Astrocyte of the cerebellum (primary cell): ENCODE measurements around the gene HIP1.

Experiments
- DNase-seq: peaks from one replicate; pipeline ENCODE4 v3.0.0-alpha.2; 2011; ENCODE audit warnings: low read depth
- H3K4me3 ChIP-seq: 2 replicates; pipeline ENCODE4 v1.5.1; 2011; ENCODE audit warnings: mild to moderate bottlenecking, low read depth, low read length, moderate library complexity
- in situ Hi-C: cut with HindIII; loops from 2 replicates; pipeline ENCODE4 v1.10.0; 2017; ENCODE audit warnings: low sequenced_read_pairs
- TF ChIP-seq, protein P1 (sequence below): IDR thresholded peaks from 2 replicates; pipeline ENCODE4 v1.5.1; 2012; ENCODE audit warnings: low read length, low read depth, moderate library complexity, mild to moderate bottlenecking; ENCODE audit errors: missing control alignments

The HIP1 gene

DNA sequence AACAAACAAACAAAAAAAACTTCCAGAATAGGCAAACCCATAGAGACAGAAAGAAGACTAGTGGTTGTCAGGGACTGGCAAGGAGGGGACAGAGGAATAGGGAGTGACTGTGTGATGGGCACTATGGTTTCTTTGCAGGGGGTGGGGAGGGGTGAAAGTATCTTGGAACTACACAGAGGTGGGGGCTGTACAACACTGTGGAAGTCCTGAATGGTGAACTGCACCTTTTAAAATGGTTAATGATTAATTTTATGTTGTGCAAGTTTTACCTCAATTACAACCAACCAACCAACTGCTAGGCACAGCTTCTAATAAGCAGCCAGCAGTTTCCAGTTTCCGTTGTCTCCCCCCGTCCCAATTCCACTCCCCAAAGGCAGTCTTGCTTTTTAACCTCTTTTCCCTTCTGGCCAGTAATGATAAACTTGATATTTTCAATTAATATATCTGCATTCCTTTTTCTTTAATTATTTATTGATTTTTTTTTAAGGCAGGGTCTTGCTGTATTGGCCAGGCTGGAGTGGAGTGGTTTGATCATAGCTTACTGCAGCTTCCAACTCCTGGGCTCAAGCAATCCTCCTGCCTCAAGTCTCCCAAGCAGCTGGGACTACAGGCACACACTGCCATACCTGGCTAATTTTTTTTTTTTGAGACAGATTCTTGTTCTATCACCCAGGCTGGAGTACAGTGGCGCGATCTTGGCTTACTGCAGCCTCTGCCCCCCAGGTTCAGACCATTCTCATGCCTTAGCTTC, 46.8 kb downstream of the HIP1 start:
- TF ChIP-seq, protein P1, sequence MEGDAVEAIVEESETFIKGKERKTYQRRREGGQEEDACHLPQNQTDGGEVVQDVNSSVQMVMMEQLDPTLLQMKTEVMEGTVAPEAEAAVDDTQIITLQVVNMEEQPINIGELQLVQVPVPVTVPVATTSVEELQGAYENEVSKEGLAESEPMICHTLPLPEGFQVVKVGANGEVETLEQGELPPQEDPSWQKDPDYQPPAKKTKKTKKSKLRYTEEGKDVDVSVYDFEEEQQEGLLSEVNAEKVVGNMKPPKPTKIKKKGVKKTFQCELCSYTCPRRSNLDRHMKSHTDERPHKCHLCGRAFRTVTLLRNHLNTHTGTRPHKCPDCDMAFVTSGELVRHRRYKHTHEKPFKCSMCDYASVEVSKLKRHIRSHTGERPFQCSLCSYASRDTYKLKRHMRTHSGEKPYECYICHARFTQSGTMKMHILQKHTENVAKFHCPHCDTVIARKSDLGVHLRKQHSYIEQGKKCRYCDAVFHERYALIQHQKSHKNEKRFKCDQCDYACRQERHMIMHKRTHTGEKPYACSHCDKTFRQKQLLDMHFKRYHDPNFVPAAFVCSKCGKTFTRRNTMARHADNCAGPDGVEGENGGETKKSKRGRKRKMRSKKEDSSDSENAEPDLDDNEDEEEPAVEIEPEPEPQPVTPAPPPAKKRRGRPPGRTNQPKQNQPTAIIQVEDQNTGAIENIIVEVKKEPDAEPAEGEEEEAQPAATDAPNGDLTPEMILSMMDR = no peak
- no peak for DNase-seq
- no peak overlapping the region for H3K4me3 ChIP-seq
- in situ Hi-C loops = no loop called here

DNA sequence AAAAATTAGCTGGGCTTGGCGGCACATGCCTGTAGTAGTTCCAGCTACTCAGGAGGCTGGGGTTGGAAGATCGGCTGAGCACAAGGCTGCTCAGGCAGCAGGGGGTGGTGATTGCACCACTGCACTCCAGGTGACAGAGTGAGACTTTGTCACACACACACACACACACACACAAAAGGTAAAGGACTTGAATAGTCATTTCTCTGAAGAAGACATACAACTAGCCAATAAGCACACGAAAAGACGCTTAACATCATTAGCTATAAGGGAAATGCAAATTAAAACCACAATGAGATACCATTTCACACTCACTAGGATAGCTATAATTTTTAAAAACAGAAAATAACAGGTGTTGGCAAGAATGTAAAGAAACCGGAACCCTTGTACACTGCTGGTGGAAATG, 48.6 kb downstream of the HIP1 start:
- in situ Hi-C loops = no loop called here
- no peak for DNase-seq
- no peak overlapping the region for H3K4me3 ChIP-seq
- TF ChIP-seq, protein P1 = no peak

DNA sequence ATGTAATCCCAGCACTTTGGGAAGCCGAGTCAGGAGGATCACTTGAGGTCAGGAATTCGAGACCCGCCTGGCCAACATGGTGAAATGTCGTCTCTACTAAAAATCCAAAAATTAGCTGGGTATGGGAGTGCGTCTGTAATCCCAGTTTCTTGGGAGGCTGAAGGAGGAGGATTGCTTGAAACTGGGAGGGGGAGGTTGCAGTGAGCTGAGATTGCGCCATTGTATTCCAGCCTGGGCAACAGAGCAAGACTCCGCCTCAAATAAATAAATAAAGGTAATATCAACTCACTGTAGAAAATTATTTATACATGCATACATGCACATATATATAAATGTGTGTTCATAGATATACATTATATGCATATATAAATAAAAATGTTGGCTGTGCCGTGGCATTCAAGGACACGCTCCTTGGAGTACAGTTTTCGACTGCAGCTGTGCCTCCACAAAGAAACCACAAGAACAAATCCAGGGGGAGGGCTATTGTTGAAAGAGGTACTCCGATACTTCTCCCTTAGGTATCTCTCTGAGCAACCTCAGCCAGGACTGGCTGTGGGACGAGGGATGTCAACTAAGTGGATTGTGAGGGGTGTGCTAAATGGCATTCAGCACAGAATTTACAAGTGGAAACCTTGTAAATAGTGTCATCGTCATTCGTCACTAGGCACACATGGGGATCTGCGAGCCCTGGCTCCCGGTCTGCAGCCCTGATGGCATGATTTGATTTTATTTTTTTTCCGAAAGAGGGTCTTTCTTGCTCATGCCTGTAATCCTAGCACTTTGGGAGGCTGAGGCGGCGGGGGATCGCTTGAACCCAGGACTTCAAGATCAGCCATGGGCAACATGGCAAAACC, 49.3 kb downstream of the HIP1 start:
- DNase-seq = no peak

DNA sequence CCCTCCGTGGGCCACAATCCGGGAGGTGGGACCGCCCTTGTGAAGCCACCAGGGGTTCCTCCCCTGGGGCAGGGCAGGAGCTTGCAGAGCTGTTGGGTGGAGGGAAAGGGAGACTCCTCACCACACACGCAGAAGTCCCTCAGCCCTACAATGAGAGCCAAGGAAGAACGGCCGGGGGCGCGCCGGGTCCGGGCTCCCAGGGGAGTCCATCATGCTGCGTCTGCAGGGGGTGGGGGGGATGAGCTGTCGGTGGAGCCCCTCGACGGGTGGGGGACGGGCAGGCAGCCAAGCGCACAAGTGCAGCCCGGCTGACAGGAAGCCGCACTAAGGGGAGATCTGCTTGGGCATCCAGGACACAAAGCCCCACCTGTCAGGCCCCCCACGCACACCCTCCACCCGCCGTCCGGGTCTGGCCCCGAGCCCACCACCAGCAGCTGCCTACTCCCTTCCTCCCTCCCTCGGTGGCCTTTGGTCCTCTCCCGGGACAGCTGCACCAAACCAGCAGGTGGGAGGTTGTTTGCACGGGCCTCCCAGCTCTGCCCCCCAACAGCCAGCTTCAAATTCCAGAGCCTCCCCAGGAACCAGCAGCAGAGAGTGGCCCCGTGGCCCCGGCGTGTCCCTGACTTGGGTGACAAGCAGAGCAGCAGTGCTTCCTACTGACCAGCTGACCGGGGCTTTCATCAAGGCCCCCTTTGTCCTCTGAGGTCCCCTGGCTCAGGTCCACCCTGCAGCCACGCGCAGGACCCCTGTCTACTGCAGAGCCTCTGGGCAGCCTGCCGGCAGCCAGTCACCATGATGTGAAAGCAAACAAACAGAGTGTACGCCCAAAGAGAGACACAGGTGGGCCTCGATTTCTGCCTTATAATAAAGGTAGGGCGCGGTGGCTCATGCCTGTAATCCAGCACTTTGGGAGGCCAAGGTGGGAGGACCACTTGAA, 50.3 kb downstream of the HIP1 start:
- DNase-seq = no peak
- no peak overlapping the region for H3K4me3 ChIP-seq
- TF ChIP-seq, protein P1 = no peak
- in situ Hi-C loops = no loop called here

More for the DNA sequence above, 49.3 kb downstream of the HIP1 start:
- no peak overlapping the region for H3K4me3 ChIP-seq
- in situ Hi-C loops = no loop called here
- TF ChIP-seq, protein P1 = no peak

DNA sequence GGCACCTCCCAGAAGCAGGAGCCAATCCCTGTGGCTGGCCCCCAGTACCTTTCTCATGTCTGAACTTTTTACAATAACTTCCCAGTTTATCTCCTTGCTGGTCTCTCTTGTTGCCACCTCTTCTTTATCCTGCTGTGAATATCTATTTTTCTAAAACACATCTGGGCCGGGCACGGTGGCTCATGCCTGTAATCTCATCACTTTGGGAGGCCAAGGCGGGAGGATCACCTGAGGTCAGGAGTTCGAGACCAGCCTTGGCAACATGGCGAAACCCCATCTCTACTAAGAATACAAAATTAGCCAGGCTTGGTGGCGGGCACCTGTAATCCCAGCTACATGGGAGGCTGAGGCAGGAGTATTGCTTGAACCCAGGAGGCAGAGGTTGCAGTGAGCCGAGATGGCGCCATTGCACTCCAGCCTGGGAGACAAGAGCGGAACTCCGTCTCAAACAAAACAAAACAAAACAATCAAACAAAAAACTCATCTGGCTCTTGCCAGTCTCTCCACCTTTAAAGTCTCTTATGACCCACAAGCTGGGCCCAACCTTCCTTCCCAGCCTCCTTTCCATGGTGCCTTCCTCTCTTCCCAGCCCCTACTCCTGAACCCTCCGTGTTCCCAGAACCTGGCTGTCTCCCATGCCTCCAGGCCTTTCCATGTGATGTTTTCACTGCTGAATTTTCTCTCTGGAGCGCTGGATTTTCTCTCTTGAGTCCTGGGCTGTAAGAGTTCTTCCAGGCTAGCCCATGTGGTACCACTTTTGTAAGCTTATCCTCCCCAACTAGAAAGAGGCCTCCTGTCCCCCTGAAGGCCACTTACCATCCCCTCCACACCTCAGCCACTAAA, 51.3 kb downstream of the HIP1 start:
- H3K4me3 ChIP-seq = no peak overlapping the region
- in situ Hi-C loops = no loop called here
- TF ChIP-seq, protein P1 = no peak
- DNase-seq = no peak
